GM19351 (cell line): ENCODE results near the gene DISC1.

Experiments used
- ATAC-seq: cut with Tn5 transposase; IDR thresholded peaks from one replicate; pipeline ENCODE4 v1.9.1; 2021; ENCODE audit warnings: mild to moderate bottlenecking, moderate library complexity; ENCODE audit not compliant: unreplicated experiment

The DISC1 gene

GRCh38 chr1:232017759-232018158 lies 391.2 kb downstream of the DISC1 start:
- no peak for ATAC-seq

- ATAC-seq = no peak
Observed at GRCh38 chr1:232018231-232019025, 391.8 kb downstream of the DISC1 start.

- no peak for ATAC-seq
Observed at GRCh38 chr1:232019026-232019340, 392.4 kb downstream of the DISC1 start.

DNA sequence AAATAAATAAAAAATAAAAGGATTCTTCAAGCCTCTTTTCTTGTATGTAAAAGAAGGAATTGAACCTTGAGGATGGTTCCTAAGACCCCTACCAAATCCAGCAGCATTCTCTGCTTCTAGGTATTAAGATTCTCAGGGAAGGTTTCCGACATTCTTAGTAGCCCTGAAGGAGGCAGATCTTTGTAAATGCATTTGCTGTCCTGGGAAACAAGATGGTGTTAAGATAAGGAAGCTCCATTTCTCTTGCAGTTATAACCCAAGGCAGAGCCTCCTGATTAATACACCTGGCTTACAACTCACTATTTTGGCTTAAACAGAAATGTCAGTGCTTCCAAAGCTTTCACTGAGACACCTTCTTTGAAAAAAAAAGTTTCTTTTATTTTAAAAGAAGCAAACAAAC lies 393.8 kb downstream of the DISC1 start:
- ATAC-seq = no peak

- no peak for ATAC-seq
Observed at GRCh38 chr1:232029315-232029714, 402.7 kb downstream of the DISC1 start.

- ATAC-seq = no peak
Observed at GRCh38 chr1:232031156-232031555, 404.6 kb downstream of the DISC1 start.

- no peak for ATAC-seq
Observed at GRCh38 chr1:232033285-232033684, 406.7 kb downstream of the DISC1 start.

DNA sequence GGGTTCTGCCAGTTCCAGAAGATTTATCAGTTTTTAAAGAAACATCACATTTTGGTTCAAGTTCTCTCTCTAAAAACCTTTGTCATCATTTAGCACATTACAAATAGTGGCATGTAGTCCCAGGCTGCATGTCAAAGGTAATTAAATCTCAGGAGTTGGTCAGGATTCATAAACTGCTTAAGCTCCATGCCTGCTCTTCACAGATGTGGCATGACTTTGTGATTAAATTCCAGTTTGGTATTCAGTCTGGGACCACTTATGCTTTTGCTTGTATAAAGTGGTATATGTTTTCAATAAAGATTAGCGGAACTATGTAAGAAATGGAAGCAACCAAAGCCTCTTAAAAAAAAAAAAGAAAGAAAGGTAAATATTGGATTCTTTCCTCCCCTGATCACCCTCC lies 408.0 kb downstream of the DISC1 start:
- ATAC-seq = no peak

DNA sequence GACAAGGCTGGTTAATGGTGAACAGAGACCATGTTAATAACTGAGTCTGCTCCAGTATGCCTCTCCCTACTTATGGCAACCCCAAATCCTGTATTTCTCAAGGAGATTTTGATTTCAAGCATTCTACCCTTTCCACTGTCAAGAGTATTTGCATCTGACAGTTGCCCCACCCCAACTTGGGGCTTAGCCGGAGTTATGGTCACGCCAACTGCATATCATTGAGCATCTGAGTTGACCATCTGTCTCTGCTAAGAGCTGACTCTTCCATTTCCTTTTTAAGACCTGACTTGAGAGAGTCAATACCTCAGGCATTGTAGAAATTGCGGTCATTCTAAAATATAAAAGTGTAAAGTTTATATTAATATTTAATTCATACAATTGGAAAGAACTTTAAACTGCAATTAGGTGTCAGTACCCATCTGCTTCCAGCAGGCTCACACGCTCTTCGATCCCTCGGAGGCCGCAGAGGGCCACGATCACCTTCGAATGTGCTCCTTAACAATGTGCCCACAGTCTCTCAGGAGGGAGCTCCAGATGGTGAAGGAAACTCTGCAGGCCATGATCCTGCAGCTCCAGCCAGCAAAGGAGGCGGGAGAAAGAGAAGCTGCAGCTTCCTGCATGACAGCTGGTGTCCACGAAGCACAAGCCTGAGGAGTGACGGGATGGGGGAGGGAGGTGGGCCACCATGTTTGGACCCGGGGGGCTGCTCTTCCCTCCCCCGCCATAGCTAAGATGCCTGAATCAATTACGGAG lies 409.8 kb downstream of the DISC1 start:
- no peak for ATAC-seq

DNA sequence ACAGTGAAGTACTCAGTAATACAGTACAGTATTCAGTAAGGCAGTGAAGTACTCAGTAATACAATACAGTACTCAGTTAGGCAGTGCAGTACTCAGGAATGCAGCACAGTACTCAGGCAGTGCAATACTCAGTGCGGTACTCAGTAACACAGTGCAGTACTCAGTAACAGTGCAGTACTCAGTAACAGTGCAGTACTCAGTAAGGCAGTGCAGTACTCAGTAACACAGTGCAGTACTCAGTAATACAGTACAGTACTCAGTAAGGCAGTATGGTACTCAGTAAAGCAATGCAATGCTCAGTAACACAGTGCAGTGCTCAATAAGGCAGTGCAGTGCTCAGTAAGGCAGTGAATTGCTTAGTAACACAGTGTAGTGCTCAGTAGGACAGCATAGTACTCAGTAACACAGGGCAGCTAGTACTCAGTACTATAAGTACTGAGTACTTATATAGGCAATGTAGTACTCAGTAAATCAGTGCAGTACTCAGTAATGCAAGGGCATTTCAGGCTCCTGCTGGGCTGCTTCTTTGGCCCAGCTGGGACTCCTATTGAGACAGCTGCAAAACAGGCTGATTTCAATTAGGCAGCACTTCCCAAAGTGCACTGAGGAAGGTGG lies 411.3 kb downstream of the DISC1 start:
- no peak for ATAC-seq

DNA sequence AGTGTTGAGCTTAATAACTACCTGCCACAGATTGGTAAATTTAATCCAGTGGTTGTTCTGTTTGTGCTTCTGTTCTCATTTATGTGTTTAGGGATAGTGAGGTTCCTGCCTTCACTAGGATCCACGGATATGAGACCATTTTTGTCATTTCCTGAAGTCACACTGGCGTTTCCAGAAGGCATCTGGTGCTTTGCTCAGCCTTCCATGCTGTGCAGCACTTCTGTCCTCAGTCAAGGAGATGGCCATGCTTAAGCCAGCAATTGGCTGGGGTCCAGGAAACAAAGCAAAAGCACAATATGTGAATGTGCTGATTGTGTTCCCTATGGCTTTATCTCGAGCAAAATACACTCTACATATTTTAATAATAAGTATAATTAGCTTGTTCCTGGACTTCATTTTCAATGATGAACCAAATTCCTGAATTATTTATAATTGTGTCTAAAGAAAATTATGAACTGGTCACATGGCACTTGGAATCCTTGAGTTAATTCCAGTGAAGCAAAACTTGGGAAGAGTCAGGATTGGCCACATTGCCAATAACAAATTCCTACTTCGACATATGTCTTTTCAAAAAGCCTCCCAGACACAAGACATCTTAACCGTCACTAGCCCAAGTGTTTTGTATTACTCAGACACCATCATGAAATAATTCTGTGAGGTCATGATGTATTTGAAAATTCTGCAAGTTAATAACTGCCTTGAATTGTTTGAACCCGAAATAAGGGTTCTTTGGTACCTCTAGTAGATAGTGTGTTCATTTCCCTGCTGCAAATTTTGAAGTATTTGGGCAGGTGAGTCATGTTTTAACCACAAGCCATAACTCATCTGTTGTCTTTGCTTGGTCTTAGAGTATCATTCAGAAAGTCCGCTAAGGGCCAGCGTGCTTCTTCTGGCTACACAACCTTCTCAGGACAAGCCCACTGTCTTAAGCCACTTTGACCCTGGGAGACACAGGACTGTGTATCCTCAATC lies 412.4 kb downstream of the DISC1 start:
- ATAC-seq = no peak

DNA sequence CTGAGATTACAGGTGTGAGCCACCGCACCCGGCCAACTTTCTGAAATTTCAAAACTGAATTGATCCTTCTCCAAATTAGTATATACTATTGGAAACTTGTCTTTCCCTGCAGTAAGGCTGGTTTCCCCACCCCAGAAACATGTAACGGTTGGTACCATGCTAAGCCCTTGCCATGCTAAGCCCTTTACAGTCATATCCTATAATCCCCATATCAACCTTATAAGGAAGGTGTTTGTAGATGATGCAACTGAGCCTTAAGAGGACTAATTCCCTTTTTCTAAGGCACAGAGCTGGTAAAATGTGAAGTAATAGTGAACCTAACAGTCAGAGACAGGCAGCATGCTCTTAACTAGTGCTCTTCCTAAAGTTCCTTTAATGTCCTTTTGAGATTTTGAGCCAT lies 413.7 kb downstream of the DISC1 start:
- ATAC-seq = no peak

- no peak for ATAC-seq
Observed at GRCh38 chr1:232044728-232045127, 418.1 kb downstream of the DISC1 start.

GRCh38 chr1:232045139-232045994 lies 418.8 kb downstream of the DISC1 start:
- ATAC-seq = no peak

- no peak for ATAC-seq
Observed at GRCh38 chr1:232046451-232047306, 420.1 kb downstream of the DISC1 start.

GRCh38 chr1:232047473-232047872 lies 420.9 kb downstream of the DISC1 start:
- no peak for ATAC-seq

- no peak for ATAC-seq
Observed at GRCh38 chr1:232048481-232048880, 421.9 kb downstream of the DISC1 start.

GRCh38 chr1:232049335-232049734 lies 422.7 kb downstream of the DISC1 start:
- ATAC-seq = no peak
